ENCODE measurements around the gene CARMIL1. TPM values are rescaled to one million over a fixed set of nuclear protein-coding genes. Genes with fewer than 3 reads are reported as not detected.

CARMIL1 gene
- total and polyA plus RNA-seq, 10 of the 15 experiments (the other 5 are each of a cell fraction or from before 2014, with no cell fraction given) = 6.4 to 18.1 (median 10.3) TPM

DNA sequence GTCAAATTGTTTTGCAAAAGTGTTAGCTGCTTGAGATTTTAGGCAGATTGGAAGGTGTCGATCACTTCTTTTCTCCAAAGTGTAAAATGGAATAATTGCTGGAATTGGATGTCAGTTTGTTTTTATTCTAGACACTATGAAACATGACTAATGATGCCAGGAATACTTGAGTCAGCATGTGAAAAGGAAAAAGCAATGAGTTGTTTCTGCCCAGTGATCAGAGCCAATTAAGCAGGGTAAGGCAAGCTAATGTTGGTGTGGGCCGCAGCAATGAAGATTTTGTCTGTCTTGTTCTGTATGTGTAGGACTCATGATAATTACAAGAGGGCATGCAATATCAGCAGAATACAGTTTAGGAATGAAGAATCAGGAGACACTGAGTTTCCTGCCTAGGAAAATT, 110.3 kb downstream of the CARMIL1 start (continued):
- TF ChIP-seq, protein P1, sequence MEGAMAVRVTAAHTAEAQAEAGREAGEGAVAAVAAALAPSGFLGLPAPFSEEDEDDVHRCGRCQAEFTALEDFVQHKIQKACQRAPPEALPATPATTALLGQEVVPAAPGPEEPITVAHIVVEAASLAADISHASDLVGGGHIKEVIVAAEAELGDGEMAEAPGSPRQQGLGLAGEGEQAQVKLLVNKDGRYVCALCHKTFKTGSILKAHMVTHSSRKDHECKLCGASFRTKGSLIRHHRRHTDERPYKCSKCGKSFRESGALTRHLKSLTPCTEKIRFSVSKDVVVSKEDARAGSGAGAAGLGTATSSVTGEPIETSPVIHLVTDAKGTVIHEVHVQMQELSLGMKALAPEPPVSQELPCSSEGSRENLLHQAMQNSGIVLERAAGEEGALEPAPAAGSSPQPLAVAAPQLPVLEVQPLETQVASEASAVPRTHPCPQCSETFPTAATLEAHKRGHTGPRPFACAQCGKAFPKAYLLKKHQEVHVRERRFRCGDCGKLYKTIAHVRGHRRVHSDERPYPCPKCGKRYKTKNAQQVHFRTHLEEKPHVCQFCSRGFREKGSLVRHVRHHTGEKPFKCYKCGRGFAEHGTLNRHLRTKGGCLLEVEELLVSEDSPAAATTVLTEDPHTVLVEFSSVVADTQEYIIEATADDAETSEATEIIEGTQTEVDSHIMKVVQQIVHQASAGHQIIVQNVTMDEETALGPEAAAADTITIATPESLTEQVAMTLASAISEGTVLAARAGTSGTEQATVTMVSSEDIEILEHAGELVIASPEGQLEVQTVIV (IDR thresholded peaks at IDR 0.05; ENCODE audit: borderline replicate concordance, partially characterized antibody) = no peak
- TF ChIP-seq REST (IDR thresholded peaks at IDR 0.05; ENCODE audit: low read depth, low read length) = no peak

- in situ Hi-C loops (cut with MboI) = no loop called here
- no peak for TF ChIP-seq SIN3A (IDR thresholded peaks at IDR 0.05; ENCODE audit: low read depth, low read length)
- TF ChIP-seq FOS (IDR thresholded peaks at IDR 0.05; ENCODE audit: borderline replicate concordance, extremely low read depth, insufficient read length) = no peak
- no peak for TF ChIP-seq ZNF687 (IDR thresholded peaks at IDR 0.05)
- no peak for TF ChIP-seq ZNF592 (IDR thresholded peaks at IDR 0.05)
Measured at GRCh38 chr6:25392372-25392771, 113.2 kb downstream of the CARMIL1 start.

More at GRCh38 chr6:25392372-25392771, 113.2 kb downstream of the CARMIL1 start:
- Histone ChIP-seq H3K27ac (ENCODE audit: control insufficient read depth, insufficient read depth) (no peak overlapping the region), H3K27me3 (replicated peaks in 1 of 2; ENCODE audit: control insufficient read depth in 2 of 2, insufficient read depth in 2 of 2, low read length in 1 of 2) (no peaks in the 10 kb centered on the region), H3K4me1 (ENCODE audit: control insufficient read depth, insufficient read depth, low read length) (peaks cover 7% of the 10 kb centered on the region), H4K20me1 (ENCODE audit: control insufficient read depth, insufficient read depth) (no peaks in the 10 kb centered on the region), H3K79me2 (ENCODE audit: control insufficient read depth, insufficient read depth, low read length) (no peaks in the 10 kb centered on the region), H3K4me2 (ENCODE audit: control insufficient read depth, insufficient read depth) (no peak overlapping the region), H2AFZ (ENCODE audit: control insufficient read depth, low read depth, low read length) (no peak overlapping the region), H3K9ac (ENCODE audit: control insufficient read depth, insufficient read depth, low read length) (no peak overlapping the region), H3K9me3 (replicated peaks; ENCODE audit: control insufficient read depth, insufficient read depth, low read length) (no peaks in the 10 kb centered on the region), H3K36me3 (ENCODE audit: control insufficient read depth in 2 of 2, insufficient read depth in 2 of 2, low read length in 1 of 2) (no peaks in the 10 kb centered on the region), H3K4me3 (no peak overlapping the region)
- RAD21 ChIA-PET (ENCODE audit: unreplicated experiment) = interaction anchor here (0.7 kb wide), 1 partner anchor 29 kb away, joined by 3 read pairs; no protein-coding TSS in a partner anchor
- no TSS peak for BruUV-seq (replicated peaks)
- SMC1A ChIA-PET (ENCODE audit: uncharacterized antibody, unreplicated experiment) = interaction anchor here (1.3 to 11.3 kb wide), 2 partner anchors 9 to 23 kb away, joined by 4 to 124 read pairs; no protein-coding TSS in a partner anchor
- CTCF ChIA-PET = interaction anchor here (0.6 to 1.7 kb wide), 3 partner anchors 9 to 22 kb away, joined by 3 to 8 read pairs (median 3); no protein-coding TSS in a partner anchor
- intact Hi-C loops (cut with micrococcal nuclease; ENCODE audit: unreplicated experiment) = no loop called here
- WGBS (ENCODE audit: insufficient coverage, insufficient replicate concordance, low lambda C conversion rate, missing lambda C conversion rate) = 12% methylated on average over 2 of the region's 2 CpGs
- no peak for FAIRE-seq
- DNase-seq (ENCODE audit: low read depth, low spot score) = no peak
- POLR2A ChIA-PET = no interaction called here
- no peak for ATAC-seq
